Choroid plexus epithelial cell (primary cell): ENCODE results near the gene GMPPA.

Source experiments
- DNase-seq: peaks from one replicate; pipeline ENCODE4 v3.0.0-alpha.2; 2010; ENCODE audit warnings: low read depth
- H3K4me3 ChIP-seq: 2 replicates; pipeline ENCODE4 v1.5.1; 2011; ENCODE audit warnings: low read depth, mild to moderate bottlenecking, control low read depth, low read length, moderate library complexity
- TF ChIP-seq, protein P1 (sequence below): conservative IDR thresholded peaks from 2 replicates; pipeline ENCODE4 v1.5.1; 2011; ENCODE audit warnings: low read depth, mild to moderate bottlenecking, control low read depth, inconsistent platforms, low read length, moderate library complexity

The GMPPA gene

DNA sequence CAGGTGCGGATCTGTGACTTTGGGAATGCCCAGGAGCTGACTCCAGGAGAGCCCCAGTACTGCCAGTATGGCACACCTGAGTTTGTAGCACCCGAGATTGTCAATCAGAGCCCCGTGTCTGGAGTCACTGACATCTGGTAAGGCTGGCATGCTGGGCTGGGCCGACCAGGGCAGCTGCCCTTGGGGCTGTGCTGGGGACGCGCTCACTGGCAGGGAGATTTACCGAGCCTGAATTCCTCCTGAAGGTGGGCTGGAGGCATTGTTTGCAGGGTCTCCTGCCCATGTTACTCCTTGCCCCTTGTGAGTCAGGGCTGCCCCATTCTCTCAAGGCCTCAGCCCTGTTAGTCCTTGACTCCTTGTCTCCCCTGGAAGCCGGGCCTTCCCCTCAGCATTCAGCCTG is 18.7 kb upstream of the GMPPA start:
- DNase-seq: no peak
- H3K4me3 ChIP-seq: no peak overlapping the region
- TF ChIP-seq, protein P1, sequence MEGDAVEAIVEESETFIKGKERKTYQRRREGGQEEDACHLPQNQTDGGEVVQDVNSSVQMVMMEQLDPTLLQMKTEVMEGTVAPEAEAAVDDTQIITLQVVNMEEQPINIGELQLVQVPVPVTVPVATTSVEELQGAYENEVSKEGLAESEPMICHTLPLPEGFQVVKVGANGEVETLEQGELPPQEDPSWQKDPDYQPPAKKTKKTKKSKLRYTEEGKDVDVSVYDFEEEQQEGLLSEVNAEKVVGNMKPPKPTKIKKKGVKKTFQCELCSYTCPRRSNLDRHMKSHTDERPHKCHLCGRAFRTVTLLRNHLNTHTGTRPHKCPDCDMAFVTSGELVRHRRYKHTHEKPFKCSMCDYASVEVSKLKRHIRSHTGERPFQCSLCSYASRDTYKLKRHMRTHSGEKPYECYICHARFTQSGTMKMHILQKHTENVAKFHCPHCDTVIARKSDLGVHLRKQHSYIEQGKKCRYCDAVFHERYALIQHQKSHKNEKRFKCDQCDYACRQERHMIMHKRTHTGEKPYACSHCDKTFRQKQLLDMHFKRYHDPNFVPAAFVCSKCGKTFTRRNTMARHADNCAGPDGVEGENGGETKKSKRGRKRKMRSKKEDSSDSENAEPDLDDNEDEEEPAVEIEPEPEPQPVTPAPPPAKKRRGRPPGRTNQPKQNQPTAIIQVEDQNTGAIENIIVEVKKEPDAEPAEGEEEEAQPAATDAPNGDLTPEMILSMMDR: no peak

DNA sequence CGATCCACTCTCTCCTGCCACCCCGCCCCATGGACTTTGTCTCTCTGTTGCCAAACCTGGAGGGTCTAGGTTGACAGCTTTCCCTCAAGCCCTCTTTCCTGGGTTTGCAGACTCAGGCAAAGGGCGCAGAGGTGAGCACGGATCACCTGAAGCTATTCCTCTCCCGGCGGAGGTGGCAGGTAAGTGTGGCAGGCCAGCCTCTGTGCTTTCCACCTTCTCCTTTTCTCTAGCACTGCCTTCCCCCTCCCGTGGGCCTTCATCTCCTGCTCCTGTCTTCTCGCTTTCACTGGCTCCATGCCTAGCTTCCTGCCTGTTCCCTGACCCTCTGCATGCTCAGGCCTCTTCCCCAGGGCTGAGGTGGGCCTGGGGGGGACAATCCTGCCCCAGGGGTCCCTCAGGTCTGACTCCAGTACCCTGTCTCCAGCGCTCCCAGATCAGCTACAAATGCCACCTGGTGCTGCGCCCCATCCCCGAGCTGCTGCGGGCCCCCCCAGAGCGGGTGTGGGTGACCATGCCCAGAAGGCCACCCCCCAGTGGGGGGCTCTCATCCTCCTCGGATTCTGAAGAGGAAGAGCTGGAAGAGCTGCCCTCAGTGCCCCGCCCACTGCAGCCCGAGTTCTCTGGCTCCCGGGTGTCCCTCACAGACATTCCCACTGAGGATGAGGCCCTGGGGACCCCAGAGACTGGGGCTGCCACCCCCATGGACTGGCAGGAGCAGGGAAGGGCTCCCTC is 15.9 kb upstream of the GMPPA start:
- no peak for DNase-seq
- no peak overlapping the region for H3K4me3 ChIP-seq
- TF ChIP-seq, protein P1: no peak

DNA sequence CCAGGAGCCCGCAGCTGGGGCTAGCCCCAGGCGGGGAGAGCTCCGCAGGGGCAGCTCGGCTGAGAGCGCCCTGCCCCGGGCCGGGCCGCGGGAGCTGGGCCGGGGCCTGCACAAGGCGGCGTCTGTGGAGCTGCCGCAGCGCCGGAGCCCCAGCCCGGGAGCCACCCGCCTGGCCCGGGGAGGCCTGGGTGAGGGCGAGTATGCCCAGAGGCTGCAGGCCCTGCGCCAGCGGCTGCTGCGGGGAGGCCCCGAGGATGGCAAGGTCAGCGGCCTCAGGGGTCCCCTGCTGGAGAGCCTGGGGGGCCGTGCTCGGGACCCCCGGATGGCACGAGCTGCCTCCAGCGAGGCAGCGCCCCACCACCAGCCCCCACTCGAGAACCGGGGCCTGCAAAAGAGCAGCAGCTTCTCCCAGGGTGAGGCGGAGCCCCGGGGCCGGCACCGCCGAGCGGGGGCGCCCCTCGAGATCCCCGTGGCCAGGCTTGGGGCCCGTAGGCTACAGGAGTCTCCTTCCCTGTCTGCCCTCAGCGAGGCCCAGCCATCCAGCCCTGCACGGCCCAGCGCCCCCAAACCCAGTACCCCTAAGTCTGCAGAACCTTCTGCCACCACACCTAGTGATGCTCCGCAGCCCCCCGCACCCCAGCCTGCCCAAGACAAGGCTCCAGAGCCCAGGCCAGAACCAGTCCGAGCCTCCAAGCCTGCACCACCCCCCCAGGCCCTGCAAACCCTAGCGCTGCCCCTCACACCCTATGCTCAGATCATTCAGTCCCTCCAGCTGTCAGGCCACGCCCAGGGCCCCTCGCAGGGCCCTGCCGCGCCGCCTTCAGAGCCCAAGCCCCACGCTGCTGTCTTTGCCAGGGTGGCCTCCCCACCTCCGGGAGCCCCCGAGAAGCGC is 15.0 kb upstream of the GMPPA start:
- TF ChIP-seq, protein P1: no peak
- no peak for DNase-seq
- H3K4me3 ChIP-seq: no peak overlapping the region

DNA sequence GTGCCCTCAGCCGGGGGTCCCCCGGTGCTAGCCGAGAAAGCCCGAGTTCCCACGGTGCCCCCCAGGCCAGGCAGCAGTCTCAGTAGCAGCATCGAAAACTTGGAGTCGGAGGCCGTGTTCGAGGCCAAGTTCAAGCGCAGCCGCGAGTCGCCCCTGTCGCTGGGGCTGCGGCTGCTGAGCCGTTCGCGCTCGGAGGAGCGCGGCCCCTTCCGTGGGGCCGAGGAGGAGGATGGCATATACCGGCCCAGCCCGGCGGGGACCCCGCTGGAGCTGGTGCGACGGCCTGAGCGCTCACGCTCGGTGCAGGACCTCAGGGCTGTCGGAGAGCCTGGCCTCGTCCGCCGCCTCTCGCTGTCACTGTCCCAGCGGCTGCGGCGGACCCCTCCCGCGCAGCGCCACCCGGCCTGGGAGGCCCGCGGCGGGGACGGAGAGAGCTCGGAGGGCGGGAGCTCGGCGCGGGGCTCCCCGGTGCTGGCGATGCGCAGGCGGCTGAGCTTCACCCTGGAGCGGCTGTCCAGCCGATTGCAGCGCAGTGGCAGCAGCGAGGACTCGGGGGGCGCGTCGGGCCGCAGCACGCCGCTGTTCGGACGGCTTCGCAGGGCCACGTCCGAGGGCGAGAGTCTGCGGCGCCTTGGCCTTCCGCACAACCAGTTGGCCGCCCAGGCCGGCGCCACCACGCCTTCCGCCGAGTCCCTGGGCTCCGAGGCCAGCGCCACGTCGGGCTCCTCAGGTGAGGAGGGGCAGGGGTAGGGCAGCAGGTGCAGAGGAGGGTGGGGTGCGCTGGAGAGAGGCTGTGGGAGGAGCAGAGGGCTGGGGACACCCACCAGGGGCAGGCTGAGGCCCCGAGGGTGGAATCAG is 14.1 kb upstream of the GMPPA start:
- TF ChIP-seq, protein P1: no peak
- peak; percentile 7 for DNase-seq
- H3K4me3 ChIP-seq: no peak overlapping the region

DNA sequence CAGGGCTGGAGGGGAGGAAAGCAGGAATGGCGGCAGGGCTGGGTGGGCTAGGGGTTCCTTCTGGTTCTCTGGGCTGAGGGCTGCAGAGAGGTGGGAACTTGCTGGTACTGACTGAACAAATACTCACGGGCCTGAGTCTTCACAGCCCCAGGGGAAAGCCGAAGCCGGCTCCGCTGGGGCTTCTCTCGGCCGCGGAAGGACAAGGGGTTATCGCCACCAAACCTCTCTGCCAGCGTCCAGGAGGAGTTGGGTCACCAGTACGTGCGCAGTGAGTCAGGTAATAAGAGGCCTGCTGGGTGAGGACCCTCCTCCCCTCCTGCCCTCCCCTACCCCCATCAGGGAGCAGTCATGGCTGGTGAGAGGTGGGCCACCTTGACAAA is 13.5 kb upstream of the GMPPA start:
- TF ChIP-seq, protein P1: no peak
- no peak for DNase-seq
- H3K4me3 ChIP-seq: no peak overlapping the region

DNA sequence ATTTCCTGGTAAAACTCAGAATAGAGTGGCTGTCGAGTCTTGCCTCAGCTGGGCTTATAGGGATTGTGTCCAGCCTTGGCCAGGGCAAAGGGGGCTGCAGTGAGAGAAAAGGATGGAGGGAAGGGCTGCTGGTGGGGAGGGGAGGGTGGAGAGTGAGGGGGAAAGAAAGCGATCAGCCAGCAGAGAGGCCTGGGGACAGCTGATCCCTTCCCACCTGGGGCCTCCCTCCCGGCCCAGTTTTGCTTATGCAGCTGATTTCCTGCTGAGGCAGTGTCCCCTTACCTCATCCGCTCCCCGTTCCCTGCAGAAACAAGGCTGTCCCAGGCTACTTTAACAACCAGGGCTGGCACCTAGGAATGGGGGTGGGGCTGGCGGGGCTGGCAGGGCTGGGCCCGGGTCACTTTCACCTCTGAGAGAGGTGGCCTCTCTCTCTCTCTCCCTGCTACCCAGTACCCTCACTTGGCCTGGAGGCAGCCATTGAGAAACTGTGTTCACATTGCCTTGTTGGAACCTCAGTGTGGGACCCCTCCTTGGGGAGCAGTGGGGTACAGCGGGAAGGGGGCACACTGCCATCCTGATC is 12.2 kb upstream of the GMPPA start:
- TF ChIP-seq, protein P1: no peak
- H3K4me3 ChIP-seq: no peak overlapping the region
- DNase-seq: no peak
